Astrocyte of the spinal cord (primary cell): ENCODE data around the gene LPCAT2.

ENCODE experiments used
- DNase-seq: peaks from one replicate; pipeline ENCODE4 v3.0.0; 2011; ENCODE audit warnings: low read depth, low spot score
- H3K4me3 ChIP-seq: 2 replicates; pipeline ENCODE4 v1.5.1; 2011; ENCODE audit warnings: low read depth, mild to moderate bottlenecking, low read length, moderate library complexity
- CTCF ChIP-seq: IDR thresholded peaks from 2 replicates; pipeline ENCODE4 v1.5.1; 2012; ENCODE audit warnings: low read depth, mild to moderate bottlenecking, low read length, inconsistent platforms
- in situ Hi-C: cut with HindIII; loops from 2 replicates; pipeline ENCODE4 v1.10.0; 2017; ENCODE audit warnings: low sequenced_read_pairs

LPCAT2 gene

GRCh38 chr16:55510185-55510805 lies 1.4 kb downstream of the LPCAT2 start:
- peak overlapping the region; percentile 78 for H3K4me3 ChIP-seq
- no peak for TF ChIP-seq CTCF
- no peak for DNase-seq
- in situ Hi-C loops: no loop called here

GRCh38 chr16:55512941-55513340 lies 4.1 kb downstream of the LPCAT2 start:
- no peak overlapping the region for H3K4me3 ChIP-seq
- no peak for TF ChIP-seq CTCF
- no peak for DNase-seq
- in situ Hi-C loops: no loop called here

GRCh38 chr16:55513616-55514015 lies 4.7 kb downstream of the LPCAT2 start:
- in situ Hi-C loops: no loop called here
- peak; percentile 31 for TF ChIP-seq CTCF
- no peak for DNase-seq
- no peak overlapping the region for H3K4me3 ChIP-seq

- no peak overlapping the region for H3K4me3 ChIP-seq
- in situ Hi-C loops: no loop called here
- DNase-seq: no peak
- TF ChIP-seq CTCF: no peak
These were observed 6.2 kb downstream of the LPCAT2 start for GRCh38 chr16:55515111-55515510.

- no peak for DNase-seq
- no peak for TF ChIP-seq CTCF
- no peak overlapping the region for H3K4me3 ChIP-seq
- in situ Hi-C loops: no loop called here
These were observed 12.9 kb downstream of the LPCAT2 start for GRCh38 chr16:55521792-55522191.

- in situ Hi-C loops: no loop called here
- H3K4me3 ChIP-seq: no peak overlapping the region
- no peak for DNase-seq
- TF ChIP-seq CTCF: no peak
These were observed 17.6 kb downstream of the LPCAT2 start for GRCh38 chr16:55526441-55526840.
